Tibial artery (tissue), 4 donors: ENCODE data around the gene ELK3.
"Not testable (repeated sequence)": the region's sequence is repeated elsewhere in the genome, so short reads cannot be mapped to it uniquely, and the experiment has no call there.

Experiments
- DNase-seq, 2 donors: peaks; one replicate each; pipeline ENCODE4 v3.0.0-alpha.2; 2019
- H3K27ac ChIP-seq, 2 donors: fragments of 200-600 bp; sonication (generic) in 1 of 2; 1 replicate in 1 of 2; 2 replicates in 1 of 2; pipeline ENCODE4 v1.5.1; 2018 to 2019; ENCODE audit warnings: mild to moderate bottlenecking in 1 of 2
- H3K27me3 ChIP-seq, 2 donors: fragments of 200-600 bp; sonication (generic) in 1 of 2; one replicate each; pipeline versions ENCODE4 v1.5.1 to v1.6.0; 2016 to 2019
- H3K36me3 ChIP-seq, 3 donors: fragments of 200-600 bp; sonication (generic) in 2 of 3; one replicate each; pipeline ENCODE4 v1.5.1; 2016 to 2019; ENCODE audit warnings: mild to moderate bottlenecking in 2 of 3
- H3K4me1 ChIP-seq, 4 donors: fragments of 200-600 bp; sonication (generic) in 2 of 4; 1 replicate in 3 of 4; 2 replicates in 1 of 4; pipeline ENCODE4 v1.5.1; 2016 to 2019
- H3K4me3 ChIP-seq, 2 donors: fragments of 200-600 bp; sonication (generic) in 1 of 2; 1 replicate in 1 of 2; 2 replicates in 1 of 2; pipeline ENCODE4 v1.5.1; 2018 to 2019; ENCODE audit warnings: mild to moderate bottlenecking in 2 of 2
- H3K9me3 ChIP-seq, 3 donors: fragments of 200-600 bp; sonication (generic) in 1 of 3; one replicate each; pipeline ENCODE4 v1.5.1; 2016 to 2019
- intact Hi-C: fragments of 100-400 bp; cut with DNase I; formaldehyde crosslinking; loops from one replicate; pipeline ENCODE4 v1.15.0; 2023; ENCODE audit warnings: low total_unique reads
- TF ChIP-seq, protein P1 (sequence below), 2 experiments: fragments of 200-600 bp in 1 of 2; fragments of 450-650 bp in 1 of 2; IDR thresholded peaks; one replicate each; pipeline ENCODE4 v1.5.1; 2017 to 2019; ENCODE audit warnings: antibody characterized with exemption in 2 of 2, mild to moderate bottlenecking in 1 of 2, moderate library complexity in 1 of 2

The ELK3 gene

DNA sequence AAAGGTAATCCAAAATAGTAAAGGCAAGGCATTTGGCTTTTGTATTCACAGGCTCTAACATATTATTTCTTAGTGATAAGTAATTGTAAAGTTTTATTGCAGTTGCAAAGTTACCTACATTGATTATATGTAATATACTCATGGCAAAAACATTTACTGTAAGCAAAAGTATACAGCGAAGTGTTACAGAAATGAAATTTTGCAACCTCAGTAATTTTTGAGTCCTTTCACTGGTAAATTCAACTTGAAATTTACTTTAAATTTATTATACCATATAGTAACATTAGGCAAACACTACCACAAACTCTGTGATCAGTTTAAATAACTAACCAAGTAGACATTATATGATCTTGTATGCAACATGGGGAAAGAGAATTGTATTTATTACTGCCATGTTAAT is 117.0 kb downstream of the ELK3 start:
- TF ChIP-seq, protein P1, sequence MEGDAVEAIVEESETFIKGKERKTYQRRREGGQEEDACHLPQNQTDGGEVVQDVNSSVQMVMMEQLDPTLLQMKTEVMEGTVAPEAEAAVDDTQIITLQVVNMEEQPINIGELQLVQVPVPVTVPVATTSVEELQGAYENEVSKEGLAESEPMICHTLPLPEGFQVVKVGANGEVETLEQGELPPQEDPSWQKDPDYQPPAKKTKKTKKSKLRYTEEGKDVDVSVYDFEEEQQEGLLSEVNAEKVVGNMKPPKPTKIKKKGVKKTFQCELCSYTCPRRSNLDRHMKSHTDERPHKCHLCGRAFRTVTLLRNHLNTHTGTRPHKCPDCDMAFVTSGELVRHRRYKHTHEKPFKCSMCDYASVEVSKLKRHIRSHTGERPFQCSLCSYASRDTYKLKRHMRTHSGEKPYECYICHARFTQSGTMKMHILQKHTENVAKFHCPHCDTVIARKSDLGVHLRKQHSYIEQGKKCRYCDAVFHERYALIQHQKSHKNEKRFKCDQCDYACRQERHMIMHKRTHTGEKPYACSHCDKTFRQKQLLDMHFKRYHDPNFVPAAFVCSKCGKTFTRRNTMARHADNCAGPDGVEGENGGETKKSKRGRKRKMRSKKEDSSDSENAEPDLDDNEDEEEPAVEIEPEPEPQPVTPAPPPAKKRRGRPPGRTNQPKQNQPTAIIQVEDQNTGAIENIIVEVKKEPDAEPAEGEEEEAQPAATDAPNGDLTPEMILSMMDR (IDR thresholded peaks at IDR 0.05): no peak
- intact Hi-C loops: no loop called here
- no peak for DNase-seq

DNA sequence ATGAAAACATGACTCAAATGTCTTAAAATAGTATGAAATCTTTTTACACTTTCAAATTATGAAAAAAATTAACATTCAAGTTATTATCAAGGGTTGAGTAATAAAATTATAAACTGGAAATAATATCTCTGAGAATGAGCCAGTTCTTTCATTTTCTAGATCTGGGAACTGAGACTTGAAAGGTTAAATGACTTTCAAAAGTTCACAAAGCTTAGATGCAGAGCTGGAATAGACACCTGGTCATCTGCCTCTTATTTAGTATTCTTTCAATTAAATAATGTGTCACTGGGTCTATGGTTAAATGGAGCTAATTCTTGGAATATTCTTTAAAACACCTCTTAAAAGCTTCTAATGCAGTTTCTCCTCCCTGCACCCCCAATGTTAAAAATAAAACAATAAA is 119.4 kb downstream of the ELK3 start:
- intact Hi-C loops: no loop called here
- H3K4me1 ChIP-seq: peaks cover 0 to 15% (median 6%) of the 10 kb centered on the region in 4 donors
- DNase-seq: no peak
- H3K9me3 ChIP-seq: no peaks in the 10 kb centered on the region
- no peak overlapping the region for H3K4me3 ChIP-seq
- H3K36me3 ChIP-seq: peaks cover 0 to 5% (median 0%) of the 10 kb centered on the region in 3 donors
- H3K27me3 ChIP-seq: no peaks in the 10 kb centered on the region
- TF ChIP-seq, protein P1 (IDR thresholded peaks at IDR 0.05): no peak
- no peak overlapping the region for H3K27ac ChIP-seq

More for the DNA sequence above, 117.0 kb downstream of the ELK3 start:
- H3K9me3 ChIP-seq: no peaks in the 10 kb centered on the region
- H3K27me3 ChIP-seq: no peaks in the 10 kb centered on the region
- no peak overlapping the region for H3K27ac ChIP-seq
- peaks cover 0 to 5% (median 0%) of the 10 kb centered on the region in 3 donors for H3K36me3 ChIP-seq
- peaks cover 0 to 15% (median 6%) of the 10 kb centered on the region in 4 donors for H3K4me1 ChIP-seq
- no peak overlapping the region for H3K4me3 ChIP-seq

DNA sequence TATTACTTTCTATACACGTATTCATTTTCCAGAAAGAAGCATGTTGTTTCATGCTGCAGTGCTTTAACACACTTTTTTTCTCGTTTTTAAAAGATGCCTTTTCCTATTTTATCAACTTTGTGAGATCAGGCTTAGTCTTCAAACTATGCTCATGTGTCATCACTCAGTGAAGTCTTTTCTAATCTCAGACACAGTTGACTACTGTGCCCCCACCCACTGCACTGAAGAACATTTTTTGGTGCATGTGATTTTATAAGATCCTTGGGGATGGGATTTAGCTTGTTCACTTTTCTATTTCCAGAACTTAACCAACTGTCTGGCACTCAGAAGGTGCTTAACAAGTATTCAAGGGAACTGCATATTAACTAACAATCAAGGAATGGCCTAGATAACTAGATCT is 120.5 kb downstream of the ELK3 start:
- intact Hi-C loops: no loop called here
- Histone ChIP-seq H3K4me1 (peaks cover 0 to 15% (median 6%) of the 10 kb centered on the region in 4 donors), H3K9me3 (no peaks in the 10 kb centered on the region), H3K4me3 (no peak overlapping the region), H3K27me3 (no peaks in the 10 kb centered on the region), H3K36me3 (peaks cover 0 to 5% (median 0%) of the 10 kb centered on the region in 3 donors), H3K27ac (no peak overlapping the region)
- DNase-seq: no peak
- TF ChIP-seq, protein P1 (IDR thresholded peaks at IDR 0.05): no peak

DNA sequence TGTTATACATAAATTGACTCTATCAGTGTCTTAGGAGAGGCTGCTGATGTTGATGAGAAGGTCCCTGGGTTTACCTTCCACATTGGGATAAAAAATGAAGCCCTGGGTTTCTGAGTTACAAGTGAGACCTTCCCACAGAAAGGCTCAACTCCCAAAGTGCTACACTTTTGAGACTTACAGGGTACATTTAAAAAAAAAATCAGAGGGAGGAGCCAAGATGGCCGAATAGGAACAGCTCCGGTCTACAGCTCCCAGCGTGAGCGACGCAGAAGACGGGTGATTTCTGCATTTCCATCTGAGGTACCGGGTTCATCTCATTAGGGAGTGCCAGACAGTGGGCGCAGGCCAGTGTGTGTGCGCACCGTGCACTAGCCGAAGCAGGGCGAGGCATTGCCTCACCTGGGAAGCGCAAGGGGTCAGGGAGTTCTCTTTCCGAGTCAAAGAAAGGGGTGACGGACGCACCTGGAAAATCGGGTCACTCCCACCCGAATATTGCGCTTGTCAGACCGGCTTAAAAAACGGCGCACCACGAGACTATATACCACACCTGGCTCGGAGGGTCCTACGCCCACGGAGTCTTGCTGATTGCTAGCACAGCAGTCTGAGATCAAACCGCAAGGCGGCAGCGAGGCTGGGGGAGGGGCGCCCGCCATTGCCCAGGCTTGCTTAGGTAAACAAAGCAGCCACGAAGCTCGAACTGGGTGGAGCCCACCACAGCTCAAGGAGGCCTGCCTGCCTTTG is 121.7 kb downstream of the ELK3 start:
- intact Hi-C loops, H3K27ac ChIP-seq: not testable (repeated sequence)

GRCh38 chr12:96317801-96318200 is 123.6 kb downstream of the ELK3 start:
- H3K4me1 ChIP-seq: peaks cover 0 to 15% (median 6%) of the 10 kb centered on the region in 4 donors
- H3K27ac ChIP-seq, DNase-seq, H3K27me3 ChIP-seq, H3K9me3 ChIP-seq, H3K36me3 ChIP-seq, H3K4me3 ChIP-seq, intact Hi-C loops: not testable (repeated sequence)

More for the DNA sequence above, 121.7 kb downstream of the ELK3 start:
- not testable (repeated sequence) for DNase-seq, H3K4me3 ChIP-seq, H3K9me3 ChIP-seq, H3K27me3 ChIP-seq, H3K36me3 ChIP-seq
- peaks cover 0 to 15% (median 6%) of the 10 kb centered on the region in 4 donors for H3K4me1 ChIP-seq
